Measurements from ENCODE around the gene ABCG1. TPM values are rescaled to one million over a fixed set of nuclear protein-coding genes. Genes with fewer than 3 reads are reported as not detected.

Gene ABCG1
- total and polyA plus RNA-seq, 2 donors (not counting 3 experiments of a cell fraction or from before 2014, with no cell fraction given), result 6.7 to 19.6 TPM

DNA sequence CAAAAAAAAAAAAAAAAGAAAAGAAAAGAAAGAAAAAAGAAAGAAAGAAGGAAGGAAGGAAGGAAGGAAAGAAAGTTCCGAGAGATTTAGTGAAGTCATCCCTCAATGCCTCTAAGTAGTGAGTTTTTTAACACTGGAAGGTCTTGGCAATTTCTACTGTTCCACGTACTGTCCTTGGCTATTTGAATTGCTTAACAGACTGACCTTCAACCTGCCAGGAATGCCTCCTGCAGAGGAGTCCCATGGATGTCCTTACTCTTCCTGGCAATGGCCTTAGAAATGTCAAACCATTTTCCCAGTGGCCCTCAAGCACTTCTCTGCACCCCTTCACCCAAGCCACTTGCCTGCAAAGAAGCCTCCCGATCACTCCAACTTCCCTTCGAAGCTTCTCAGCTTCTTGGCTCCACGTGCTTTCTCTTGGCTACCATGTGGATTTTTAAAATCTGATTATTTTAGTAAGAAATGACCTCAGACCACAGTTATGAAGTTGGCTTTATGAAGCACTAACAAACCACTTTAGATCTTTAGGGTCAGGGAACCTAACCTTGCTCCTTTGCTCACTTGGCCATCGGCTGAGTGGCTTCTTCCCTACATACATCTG is 43.7 kb upstream of the ABCG1 start:
- H2AFZ ChIP-seq (ENCODE audit: low read depth, low read length), result no peak overlapping the region
- dilution Hi-C loops (cut with MboI; ENCODE audit: extremely low pct_ligation_motif_present, low sequenced_read_pairs), result no loop called here
- intact Hi-C loops (cut with micrococcal nuclease), result no loop called here
- no peak overlapping the region for H3K27ac ChIP-seq (ENCODE audit: insufficient read depth, low read depth, low read length)
- ChIA-PET POLR2A (no interaction called here), CTCF (interaction anchor here (2.2 kb wide), 1 partner anchor 84 kb away, joined by 12 read pairs; no protein-coding TSS in a partner anchor)
- peaks cover 2 to 7% of the 10 kb centered on the region in 2 experiments for H3K27me3 ChIP-seq (ENCODE audit: control insufficient read depth in 2 of 2, insufficient read depth in 2 of 2, low read length in 2 of 2)
- H3K4me2 ChIP-seq (ENCODE audit: insufficient read depth, low read length), result no peak overlapping the region
- H3K36me3 ChIP-seq (ENCODE audit: control insufficient read depth in 2 of 2, extremely low read depth in 1 of 2, insufficient read depth in 2 of 2, low read length in 2 of 2), result no peaks in the 10 kb centered on the region
- TF ChIP-seq JUN (IDR thresholded peaks at IDR 0.05; ENCODE audit: borderline replicate concordance, insufficient read depth, insufficient read length, low read depth) (no peak), MYC (IDR thresholded peaks at IDR 0.05; ENCODE audit: low read depth, low read length) (no peak), FOS (IDR thresholded peaks at IDR 0.05; ENCODE audit: borderline replicate concordance, insufficient read depth, low read length) (no peak), POLR2A (IDR thresholded peaks at IDR 0.05; ENCODE audit: low read depth, low read length) (no peak), GATA2 (IDR thresholded peaks at IDR 0.05; ENCODE audit: insufficient read depth, insufficient read length, low read depth, low read length) (no peak), EZH2 (IDR thresholded peaks at IDR 0.05; ENCODE audit: borderline replicate concordance, low read depth, low read length, severe bottlenecking) (no peak), CTCF (IDR thresholded peaks at IDR 0.05; ENCODE audit: extremely low read depth in 1 of 2, insufficient read depth in 1 of 2, low read depth in 1 of 2, low read length in 2 of 2) (no peak), POLR2AphosphoS5 (IDR thresholded peaks at IDR 0.05; ENCODE audit: insufficient read depth, low read depth, low read length) (no peak)
- TF ChIP-seq, protein P1, sequence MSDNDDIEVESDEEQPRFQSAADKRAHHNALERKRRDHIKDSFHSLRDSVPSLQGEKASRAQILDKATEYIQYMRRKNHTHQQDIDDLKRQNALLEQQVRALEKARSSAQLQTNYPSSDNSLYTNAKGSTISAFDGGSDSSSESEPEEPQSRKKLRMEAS (IDR thresholded peaks at IDR 0.05; ENCODE audit: insufficient read depth, insufficient read length), result no peak
- DNase-seq (ENCODE audit: low read depth, low spot score) (no peak), FAIRE-seq (no peak)
- no peak overlapping the region for H3K9ac ChIP-seq (replicated peaks; ENCODE audit: extremely low read depth, insufficient read depth, low read length)
- H4K20me1 ChIP-seq (replicated peaks; ENCODE audit: control insufficient read depth, extremely low read depth, insufficient read depth, low read length), result no peaks in the 10 kb centered on the region
- no peaks in the 10 kb centered on the region for H3K9me1 ChIP-seq (replicated peaks; ENCODE audit: control insufficient read depth, extremely low read depth, insufficient read depth, low read length)
- no TSS peak for BruUV-seq (replicated peaks)
- H3K4me3 ChIP-seq (replicated peaks in 1 of 3; ENCODE audit: insufficient read depth in 1 of 3, low read depth in 1 of 3, low read length in 3 of 3), result no peak overlapping the region
- no peaks in the 10 kb centered on the region for H3K9me3 ChIP-seq (replicated peaks; ENCODE audit: control insufficient read depth, insufficient read depth, low read length)
- no peaks in the 10 kb centered on the region for H3K4me1 ChIP-seq (ENCODE audit: control insufficient read depth, extremely low read depth, insufficient read depth, low read length)
- no peaks in the 10 kb centered on the region for H3K79me2 ChIP-seq (ENCODE audit: control insufficient read depth, insufficient read depth, low read length)

All from endothelial cell of umbilical vein (primary cell).